H1 (cell line): ENCODE results near the gene CACNA1C. TPM values are rescaled to one million over a fixed set of nuclear protein-coding genes. Genes with fewer than 3 reads are reported as not detected.

Source experiments
- CTCF ChIA-PET: fragments of 300-600 bp; sonication (Branson Sonifier 250); formaldehyde crosslinking; loops from one replicate; lab custom pipeline; 2021; ENCODE audit not compliant: partially characterized antibody; lab: Charles Lee
- POLR2A ChIA-PET: fragments of 300-600 bp; sonication (Branson Sonifier 250); formaldehyde crosslinking; loops from one replicate; lab custom pipeline; 2021; ENCODE audit warnings: inconsistent platforms; ENCODE audit not compliant: partially characterized antibody; lab: Charles Lee
- DNase-seq, 2 experiments: peaks; one replicate each; pipeline versions ENCODE4 v3.0.0 to v3.0.0-alpha.2; 2010 to 2022; ENCODE audit warnings: low spot score in 2 of 2, low read depth in 1 of 2, mixed read lengths in 1 of 2
- FAIRE-seq: peaks from 2 replicates; lab custom pipeline; 2011; peaks lifted over from hg19 to GRCh38; lab: Jason Lieb, UNC
- H2AFZ ChIP-seq: 2 replicates; pipeline ENCODE4 v1.8.1; 2012; ENCODE audit warnings: low read length, inconsistent platforms
- H2AK5ac ChIP-seq: 2 replicates; pipeline ENCODE4 v1.6.1; 2013; ENCODE audit warnings: low read depth, low read length
- H2BK120ac ChIP-seq: replicated peaks from 2 replicates; pipeline ENCODE3; 2013; ENCODE audit warnings: low read depth, low read length, inconsistent platforms
- H2BK12ac ChIP-seq: 2 replicates; pipeline ENCODE4 v1.6.1; 2013; ENCODE audit warnings: low read depth, low read length
- H2BK15ac ChIP-seq: 2 replicates; pipeline ENCODE4 v1.6.1; 2013; ENCODE audit warnings: low read length
- H2BK20ac ChIP-seq: 2 replicates; pipeline ENCODE4 v1.6.1; 2013; ENCODE audit warnings: low read length
- H2BK5ac ChIP-seq: 2 replicates; pipeline ENCODE4 v1.6.1; 2013; ENCODE audit warnings: low read depth, low read length
- H3K14ac ChIP-seq: 2 replicates; pipeline ENCODE4 v1.6.1; 2013; ENCODE audit warnings: inconsistent platforms; ENCODE audit not compliant: insufficient read length
- H3K18ac ChIP-seq: 2 replicates; pipeline ENCODE4 v1.6.1; 2013; ENCODE audit warnings: low read length; ENCODE audit errors: extremely low read depth
- H3K23ac ChIP-seq: 2 replicates; pipeline ENCODE4 v1.6.1; 2013; ENCODE audit warnings: inconsistent platforms; ENCODE audit not compliant: insufficient read length
- H3K23me2 ChIP-seq: 2 replicates; pipeline ENCODE4 v1.6.1; 2013; ENCODE audit warnings: low read depth, low read length
- H3K27ac ChIP-seq: 2 replicates; pipeline ENCODE4 v1.6.1; 2011; ENCODE audit warnings: low read depth, low read length, inconsistent platforms
- H3K27me3 ChIP-seq, 4 experiments: replicated peaks in 1 of 4; 1 replicate in 1 of 4; 2 replicates in 3 of 4; pipeline versions ENCODE4 v1.6.1 to v1.8.1; 2011 to 2013; ENCODE audit warnings: low read length in 3 of 4, mild to moderate bottlenecking in 3 of 4, inconsistent platforms in 2 of 4, mixed read lengths in 2 of 4, moderate library complexity in 1 of 4; ENCODE audit not compliant: control insufficient read depth in 3 of 4, insufficient read depth in 3 of 4; ENCODE audit errors: extremely low read depth in 1 of 4
- H3K36me3 ChIP-seq, 4 experiments: 2 replicates each; pipeline versions ENCODE4 v1.6.1 to v1.8.1; 2011 to 2013; ENCODE audit warnings: mild to moderate bottlenecking in 4 of 4, low read length in 3 of 4, moderate library complexity in 2 of 4, control low read depth in 1 of 4, inconsistent platforms in 1 of 4; ENCODE audit not compliant: insufficient read depth in 4 of 4, control insufficient read depth in 2 of 4
- H3K4ac ChIP-seq: replicated peaks from 2 replicates; pipeline ENCODE3; 2013; ENCODE audit warnings: low read length, low read depth, mixed read lengths, inconsistent platforms; ENCODE audit not compliant: insufficient read length
- H3K4me1 ChIP-seq, 4 experiments: replicated peaks in 1 of 4; 1 replicate in 1 of 4; 2 replicates in 3 of 4; pipeline versions ENCODE4 v1.6.1 to v1.8.1; 2011 to 2013; ENCODE audit warnings: low read length in 3 of 4, inconsistent platforms in 2 of 4, mixed read lengths in 1 of 4; ENCODE audit not compliant: insufficient read depth in 4 of 4, control insufficient read depth in 3 of 4
- H3K4me2 ChIP-seq, 2 experiments: 2 replicates each; pipeline versions ENCODE4 v1.6.1 to v1.8.1; 2011 to 2013; ENCODE audit warnings: low read depth in 2 of 2, low read length in 2 of 2, control low read depth in 1 of 2, inconsistent platforms in 1 of 2, mild to moderate bottlenecking in 1 of 2; ENCODE audit not compliant: insufficient read depth in 1 of 2
- H3K4me3 ChIP-seq, 4 experiments: fragments of 200-600, 300-600 bp in 1 of 4; sonication (generic), shearing (Covaris generic), sonication (Bioruptor Twin) in 1 of 4; 2 replicates each; pipeline versions ENCODE4 v1.5.1 to v1.8.1; 2011 to 2016; ENCODE audit warnings: low read length in 4 of 4, low read depth in 3 of 4, control low read depth in 2 of 4, inconsistent platforms in 2 of 4, mild to moderate bottlenecking in 2 of 4, mixed read lengths in 1 of 4, moderate library complexity in 1 of 4; ENCODE audit not compliant: insufficient read depth in 2 of 4; ENCODE audit errors: extremely low read depth in 1 of 4
- H3K56ac ChIP-seq: replicated peaks from 2 replicates; pipeline ENCODE3; 2013; ENCODE audit warnings: low read depth, mild to moderate bottlenecking, mixed read lengths, low read length, inconsistent platforms; ENCODE audit not compliant: insufficient read length
- H3K79me1 ChIP-seq: 2 replicates; pipeline ENCODE4 v1.6.1; 2013; ENCODE audit warnings: low read depth, low read length, control low read depth
- H3K79me2 ChIP-seq, 2 experiments: 2 replicates each; pipeline versions ENCODE4 v1.6.1 to v1.8.1; 2012 to 2013; ENCODE audit warnings: low read length in 2 of 2, mild to moderate bottlenecking in 2 of 2, inconsistent platforms in 1 of 2; ENCODE audit not compliant: insufficient read depth in 2 of 2, control insufficient read depth in 1 of 2
- H3K9ac ChIP-seq, 4 experiments: replicated peaks in 1 of 4; 1 replicate in 1 of 4; 2 replicates in 3 of 4; pipeline versions ENCODE4 v1.6.1 to v1.8.1; 2011 to 2013; ENCODE audit warnings: low read depth in 3 of 4, low read length in 3 of 4, control low read depth in 2 of 4, mild to moderate bottlenecking in 2 of 4, moderate library complexity in 2 of 4, inconsistent platforms in 1 of 4; ENCODE audit errors: extremely low read depth in 1 of 4
- H3K9me3 ChIP-seq, 2 experiments: 2 replicates each; pipeline versions ENCODE4 v1.6.1 to v1.8.1; 2012 to 2013; ENCODE audit warnings: mild to moderate bottlenecking in 2 of 2, moderate library complexity in 2 of 2, control low read depth in 1 of 2, inconsistent platforms in 1 of 2, low read depth in 1 of 2, low read length in 1 of 2, mixed read lengths in 1 of 2; ENCODE audit not compliant: insufficient read depth in 2 of 2
- H4K20me1 ChIP-seq, 2 experiments: replicated peaks in 1 of 2; 2 replicates each; pipeline versions ENCODE3 to v1.8.1; 2011 to 2013; ENCODE audit warnings: inconsistent platforms in 2 of 2, low read length in 2 of 2, mild to moderate bottlenecking in 1 of 2; ENCODE audit not compliant: insufficient read depth in 2 of 2, control insufficient read depth in 1 of 2
- H4K5ac ChIP-seq: 2 replicates; pipeline ENCODE4 v1.6.1; 2013; ENCODE audit warnings: low read length, low read depth, mixed read lengths, inconsistent platforms; ENCODE audit not compliant: insufficient read length
- H4K8ac ChIP-seq: 2 replicates; pipeline ENCODE4 v1.8.0; 2013; ENCODE audit warnings: mild to moderate bottlenecking, moderate library complexity, low read length, inconsistent platforms; ENCODE audit not compliant: insufficient read depth; ENCODE audit errors: extremely low read depth
- H4K91ac ChIP-seq: replicated peaks from 2 replicates; pipeline ENCODE3; 2013; ENCODE audit warnings: low read length, mixed read lengths, inconsistent platforms; ENCODE audit not compliant: insufficient read length
- BACH1 ChIP-seq: IDR thresholded peaks from 2 replicates; pipeline ENCODE4 v1.6.1; 2012; ENCODE audit warnings: low read length, improper control_type of control experiment
- CBX8 ChIP-seq: fragments of 300-800, 300-1000 bp; sonication (generic); IDR thresholded peaks from 2 replicates; pipeline ENCODE4 v1.7.1; 2016; ENCODE audit warnings: low read depth, low read length, borderline replicate concordance
- JUND ChIP-seq: IDR thresholded peaks from 2 replicates; pipeline ENCODE4 v1.6.1; 2011; ENCODE audit warnings: mild to moderate bottlenecking, improper control_type of control experiment, low read length
- KDM1A ChIP-seq: fragments of 200-600, 300-600 bp; sonication (generic); IDR thresholded peaks from 2 replicates; pipeline ENCODE4 v1.7.1; 2016; ENCODE audit warnings: mild to moderate bottlenecking, low read length, borderline replicate concordance
- POU5F1 ChIP-seq: IDR thresholded peaks from 2 replicates; pipeline ENCODE4 v1.6.1; 2011; ENCODE audit warnings: low read depth, mild to moderate bottlenecking, low read length, moderate library complexity
- RAD21 ChIP-seq, 2 experiments: IDR thresholded peaks in 1 of 2; conservative IDR thresholded peaks in 1 of 2; 2 replicates each; pipeline ENCODE4 v1.6.1; 2011; ENCODE audit warnings: low read depth in 2 of 2, low read length in 2 of 2, improper control_type of control experiment in 1 of 2, inconsistent platforms in 1 of 2, mild to moderate bottlenecking in 1 of 2, moderate library complexity in 1 of 2
- RNF2 ChIP-seq: fragments of 200-900, 300-1000 bp; sonication (generic); IDR thresholded peaks from 2 replicates; pipeline ENCODE4 v1.7.1; 2016; ENCODE audit warnings: borderline replicate concordance, low read depth, mild to moderate bottlenecking, antibody characterized with exemption, low read length; ENCODE audit not compliant: poor library complexity, severe bottlenecking; ENCODE audit errors: missing control alignments
- WGBS, 2 experiments: shearing (Covaris generic) in 1 of 2; methylation state at CpG; one replicate each; pipeline versions ENCODE4 v1.1.6 to v1.1.7; 2013 to 2015; ENCODE audit warnings: low lambda C conversion rate in 2 of 2, mixed read lengths in 2 of 2, inconsistent platforms in 1 of 2, low coverage in 1 of 2, missing lambda C conversion rate in 1 of 2; ENCODE audit not compliant: insufficient replicate concordance in 2 of 2, insufficient coverage in 1 of 2, insufficient read length in 1 of 2; ENCODE audit errors: extremely low coverage in 1 of 2, missing lambda C conversion rate in 1 of 2; 5-methylcytosine and 5-hydroxymethylcytosine counted together
- polyA plus RNA-seq, 7 experiments: library from polyadenylated mRNA; depleted of rRNA in 3 of 7; stranded (reverse) in 5 of 7; unstranded in 2 of 7; fragments of >200 nt in 5 of 7; fragments of 200-250 nt in 2 of 7; gene quantifications; 1 replicate in 5 of 7; 2 replicates in 1 of 7; 4 replicates in 1 of 7; pipeline versions ENCODE4 v1.2.1 to v1.2.3, GENCODE V29; 2011 to 2013; ENCODE audit warnings: missing spikeins in 2 of 7, mixed read lengths in 2 of 7
- total RNA-seq: library from RNA; stranded (reverse); fragmentation: NEBNext Ultra II Directional; extraction: Animal tissue kit (Norgen Biotek cat#: 25700); gene quantifications from 2 replicates; pipeline ENCODE4 v1.2.1, GENCODE V29; 2021
- TF ChIP-seq, protein P1 (sequence below): IDR thresholded peaks from 2 replicates; pipeline ENCODE4 v1.6.1; 2012; ENCODE audit warnings: inconsistent platforms

The CACNA1C gene
- total and polyA plus RNA-seq, 2 of the 8 experiments (the other 6 are each of a cell fraction or from before 2014, with no cell fraction given), result 1.3 TPM

DNA sequence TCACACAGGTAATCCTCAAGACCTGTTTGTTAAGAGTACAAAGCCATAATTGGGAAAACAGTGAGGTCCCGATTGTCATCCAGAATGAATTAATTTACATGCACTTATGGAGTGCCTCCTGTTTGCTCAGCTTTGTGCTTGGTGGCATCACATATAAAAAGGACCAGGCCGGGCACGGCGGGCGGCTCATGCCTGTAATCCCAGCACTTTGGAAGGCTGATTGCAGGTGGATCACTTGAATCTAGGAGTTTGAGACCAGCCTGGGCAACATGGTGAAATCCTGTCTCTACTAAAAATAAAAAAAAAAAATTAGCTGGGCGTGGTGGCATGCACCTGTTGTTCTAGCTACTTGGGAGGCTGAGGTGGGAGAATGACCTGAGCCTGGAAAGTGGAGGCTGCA lies 247.4 kb downstream of the CACNA1C start:
- Histone ChIP-seq H4K91ac (no peak overlapping the region), H3K4me1 (peaks cover 0 to 13% (median 1%) of the 10 kb centered on the region in 4 experiments; a peak in 2 of 7 replicates), H3K27ac (no peak overlapping the region), H2BK120ac (no peak overlapping the region), H2BK12ac (no peak overlapping the region), H2BK15ac (no peak overlapping the region), H3K36me3 (no peaks in the 10 kb centered on the region), H3K9me3 (no peaks in the 10 kb centered on the region), H2AK5ac (no peak overlapping the region), H3K27me3 (no peaks in the 10 kb centered on the region), H3K14ac (no peak overlapping the region), H3K4me2 (no peak overlapping the region), H3K4me3 (no peak overlapping the region), H3K79me1 (no peaks in the 10 kb centered on the region), H3K18ac (no peak overlapping the region), H3K9ac (no peak overlapping the region), H3K56ac (no peak overlapping the region), H2AFZ (no peak overlapping the region), H4K5ac (no peak overlapping the region), H3K23me2 (no peaks in the 10 kb centered on the region), H3K23ac (no peak overlapping the region), H4K20me1 (no peaks in the 10 kb centered on the region), H2BK5ac (no peak overlapping the region), H4K8ac (no peak overlapping the region), H3K79me2 (no peaks in the 10 kb centered on the region), H3K4ac (no peak overlapping the region), H2BK20ac (no peak overlapping the region)
- POLR2A ChIA-PET, result no interaction called here
- CTCF ChIA-PET, result interaction anchor here (0.6 to 2.2 kb wide), 6 partner anchors 9 to 603 kb away, joined by 3 to 17 read pairs (median 4); no protein-coding TSS in a partner anchor
- DNase-seq (no peak), FAIRE-seq (no peak)
- 83% methylated on average over 6 of the region's 6 CpGs; no CpG with 5 or more reads in 1 of the 2 experiments for WGBS, 2 experiments
- TF ChIP-seq RNF2 (no peak), JUND (no peak), RAD21 (IDR thresholded peaks at IDR 0.05 in 1 of 2, conservative IDR thresholded peaks at IDR 0.05 in 1 of 2; ENCODE audit: low read depth in 2 of 2, low read length in 2 of 2) (no peak), KDM1A (no peak), POU5F1 (no peak), BACH1 (no peak), CBX8 (no peak)
- TF ChIP-seq, protein P1, sequence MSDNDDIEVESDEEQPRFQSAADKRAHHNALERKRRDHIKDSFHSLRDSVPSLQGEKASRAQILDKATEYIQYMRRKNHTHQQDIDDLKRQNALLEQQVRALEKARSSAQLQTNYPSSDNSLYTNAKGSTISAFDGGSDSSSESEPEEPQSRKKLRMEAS, result no peak
